K562 (cell line): ENCODE results near the gene CKLF. TPM values are rescaled to one million over a fixed set of nuclear protein-coding genes. Genes with fewer than 3 reads are reported as not detected.

ENCODE experiments used
- AFF1 ChIP-seq, 2 experiments: fragments of 450-650 bp; IDR thresholded peaks; 2 replicates each; pipeline ENCODE4 v1.6.1; 2018; ENCODE audit warnings: mild to moderate bottlenecking in 2 of 2, low read depth in 1 of 2; ENCODE audit not compliant: partially characterized antibody in 2 of 2
- BCLAF1 ChIP-seq, 2 experiments: fragments of 450-650 bp in 1 of 2; IDR thresholded peaks; 2 replicates each; pipeline ENCODE4 v1.6.1; 2011 to 2017; ENCODE audit warnings: low read depth in 2 of 2, antibody characterized with exemption in 1 of 2, borderline replicate concordance in 1 of 2, low read length in 1 of 2, mild to moderate bottlenecking in 1 of 2, mixed read lengths in 1 of 2; ENCODE audit not compliant: control insufficient read depth in 1 of 2
- CEBPZ ChIP-seq: fragments of 150-350 bp; IDR thresholded peaks from 2 replicates; pipeline ENCODE4 v1.6.1; 2014; ENCODE audit warnings: low read depth, mild to moderate bottlenecking, low read length, borderline replicate concordance
- GABPA ChIP-seq: fragments of 200-800 bp; sonication (Bioruptor generic); conservative IDR thresholded peaks from 2 replicates; pipeline ENCODE4 v1.6.1; 2016; ENCODE audit warnings: low read depth, missing genetic modification characterization, missing compliant biosample characterization
- GTF2E2 ChIP-seq: fragments of 200-800 bp; sonication (Bioruptor generic); IDR thresholded peaks from 2 replicates; pipeline ENCODE4 v1.6.1; 2016; ENCODE audit warnings: missing genetic modification characterization, missing compliant biosample characterization
- MLLT1 ChIP-seq, 2 experiments: fragments of 450-650 bp; IDR thresholded peaks; 2 replicates each; pipeline ENCODE4 v1.6.1; 2016
- TAF9B ChIP-seq: fragments of 450-650 bp; IDR thresholded peaks from 2 replicates; pipeline ENCODE4 v1.6.1; 2018; ENCODE audit warnings: mild to moderate bottlenecking; ENCODE audit not compliant: partially characterized antibody
- ZNF398 ChIP-seq: fragments of 250-450 bp; sonication (Bioruptor Pico); IDR thresholded peaks from 2 replicates; pipeline ENCODE4 v1.8.0; 2021; ENCODE audit warnings: moderate library complexity, mild to moderate bottlenecking, inconsistent platforms
- ZNF79 ChIP-seq: fragments of 250-450 bp; sonication (Bioruptor Pico); IDR thresholded peaks from 2 replicates; pipeline ENCODE4 v1.4.0; 2020; ENCODE audit warnings: low read depth, mild to moderate bottlenecking, moderate library complexity
- polyA plus RNA-seq, 8 experiments: library from polyadenylated mRNA; depleted of rRNA in 4 of 8; stranded (reverse) in 5 of 8; unstranded in 3 of 8; fragments of >200 nt; fragmentation: Nextera tagmentation in 2 of 8; fragmentation: Illumina TruSeq in 1 of 8; extraction: Ambion mirVana in 2 of 8; extraction: Trizol in 1 of 8; gene quantifications; 2 replicates each; pipeline versions ENCODE4 v1.2.1 to v1.2.3, GENCODE V29; 2011 to 2014; ENCODE audit warnings: inconsistent platforms in 1 of 8, missing spikeins in 1 of 8
- total RNA-seq, 7 experiments: library from RNA; depleted of rRNA in 6 of 7; stranded (reverse); fragments of >200 nt in 6 of 7; fragmentation: Illumina TruSeq in 2 of 7; extraction: Trizol in 2 of 7; gene quantifications; 2 replicates each; pipeline versions ENCODE4 v1.2.1 to v1.2.3, GENCODE V29; 2011 to 2021; ENCODE audit warnings: low replicate concordance in 1 of 7

CKLF gene
- total and polyA plus RNA-seq, 9 of the 15 experiments (the other 6 are each of a cell fraction or from before 2014, with no cell fraction given), result 84.8 to 322 (median 118) TPM

- TF ChIP-seq AFF1 (IDR thresholded peaks at IDR 0.05; ENCODE audit: low read depth in 1 of 2, partially characterized antibody in 2 of 2), result no peak
- TF ChIP-seq TAF9B, result no peak
- TF ChIP-seq GABPA, result no peak
- TF ChIP-seq GTF2E2 (tag), result no peak
- no peak for TF ChIP-seq BCLAF1 (IDR thresholded peaks at IDR 0.05; ENCODE audit: borderline replicate concordance in 1 of 2, control insufficient read depth in 1 of 2, low read depth in 2 of 2, low read length in 1 of 2)
- TF ChIP-seq CEBPZ, result no peak
- TF ChIP-seq ZNF398 (CRISPR knock-in tag), result no peak
- TF ChIP-seq ZNF79, result peak; percentile 81
- peak in 1 of 2 experiments; percentile 68; a peak in 1 of 4 replicates for TF ChIP-seq MLLT1 (IDR thresholded peaks at IDR 0.05)
Observed at GRCh38 chr16:66603537-66604375, 51.4 kb downstream of the CKLF start (continued).
